Testis (tissue), 2 donors: Measurements from ENCODE around the gene NCK2.

Experiments
- CTCF ChIP-seq, 3 experiments: fragments of 450-650 bp in 2 of 3; fragments of 200-600 bp in 1 of 3; sonication (generic) in 1 of 3; IDR thresholded peaks; one replicate each; pipeline ENCODE4 v1.5.1; 2016 to 2019; ENCODE audit warnings: antibody characterized with exemption in 3 of 3, mild to moderate bottlenecking in 2 of 3, moderate library complexity in 1 of 3
- POLR2A ChIP-seq: fragments of 450-650 bp; IDR thresholded peaks from one replicate; pipeline ENCODE4 v1.6.1; 2017; ENCODE audit warnings: antibody characterized with exemption, mild to moderate bottlenecking, moderate library complexity

- TF ChIP-seq CTCF (IDR thresholded peaks at IDR 0.05), result no peak
- TF ChIP-seq POLR2A, result no peak
Measured at GRCh38 chr2:105782123-105782522, 37.4 kb downstream of the NCK2 start.
